Liver (tissue), 3 donors: Measurements from ENCODE around the gene ZNF132.
"Not testable (repeated sequence)": the region's sequence is repeated elsewhere in the genome, so short reads cannot be mapped to it uniquely, and the experiment has no call there.

Experiments
- CTCF ChIP-seq: fragments of 150-350 bp; IDR thresholded peaks from 2 replicates; pipeline ENCODE4 v1.5.1; 2017; ENCODE audit warnings: improper control_type of control experiment, low read depth, low read length; ENCODE audit not compliant: missing input control
- GABPA ChIP-seq, 2 donors: IDR thresholded peaks in 1 of 2; conservative IDR thresholded peaks in 1 of 2; 2 replicates each; pipeline ENCODE4 v1.6.1; 2016; ENCODE audit warnings: antibody characterized with exemption in 2 of 2, mild to moderate bottlenecking in 1 of 2, moderate library complexity in 1 of 2
- TAF1 ChIP-seq: conservative IDR thresholded peaks from 2 replicates; pipeline ENCODE4 v1.6.1; 2016; ENCODE audit warnings: antibody characterized with exemption, mild to moderate bottlenecking
- donor health status: healthy.
- donor health status: healthy.

DNA sequence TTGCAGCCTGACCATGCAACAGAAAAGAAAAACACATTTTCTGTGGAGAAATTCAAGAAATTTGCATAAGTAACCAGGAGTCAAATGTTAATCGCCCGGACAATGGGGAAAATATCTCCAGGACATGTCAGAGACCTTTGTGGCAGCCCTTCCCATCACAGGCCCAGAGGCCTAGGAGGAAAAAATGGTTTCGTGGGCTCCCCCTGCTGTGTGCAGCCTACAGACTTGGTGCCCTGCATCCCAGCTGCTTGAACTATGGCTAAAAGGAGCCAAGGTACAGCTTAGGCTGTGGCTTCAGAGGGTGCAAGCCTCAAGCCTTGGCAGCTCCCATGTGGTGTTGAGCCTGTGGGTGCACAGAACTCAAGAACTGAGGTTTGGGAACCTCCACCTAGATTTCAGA, 8.9 kb upstream of the ZNF132 start:
- not testable (repeated sequence) for TF ChIP-seq TAF1; GABPA (IDR thresholded peaks at IDR 0.05 in 1 of 2, conservative IDR thresholded peaks at IDR 0.05 in 1 of 2); CTCF
